ENCODE data around the gene NFIA. TPM values are rescaled to one million over a fixed set of nuclear protein-coding genes. Genes with fewer than 3 reads are reported as not detected.
"Not testable (repeated sequence)": the region's sequence is repeated elsewhere in the genome, so short reads cannot be mapped to it uniquely, and the experiment has no call there.

NFIA gene
- total RNA-seq, 1 experiment from 2014 or later = 23.9 TPM

- H3K27ac ChIP-seq = no peak overlapping the region
- H3K36me3 ChIP-seq = no peaks in the 10 kb centered on the region
- peaks cover 4% of the 10 kb centered on the region; the same call in 1 of the 2 replicates for H3K4me1 ChIP-seq
- H3K4me3 ChIP-seq = no peak overlapping the region
- DNase-seq = no peak
- no peaks in the 10 kb centered on the region for H3K27me3 ChIP-seq
- H3K9me3 ChIP-seq (replicated peaks) = no peaks in the 10 kb centered on the region
Measured at GRCh38 chr1:61270761-61271411, 188.5 kb downstream of the NFIA start.

GRCh38 chr1:61271412-61271789 is 189.0 kb downstream of the NFIA start:
- no peak overlapping the region for H3K4me3 ChIP-seq
- no peaks in the 10 kb centered on the region for H3K36me3 ChIP-seq
- no peaks in the 10 kb centered on the region for H3K27me3 ChIP-seq
- H3K4me1 ChIP-seq = peaks cover 4% of the 10 kb centered on the region; the same call in 1 of the 2 replicates
- H3K27ac ChIP-seq = no peak overlapping the region
- peak; percentile 63 to 64 for DNase-seq
- no peaks in the 10 kb centered on the region for H3K9me3 ChIP-seq (replicated peaks)

GRCh38 chr1:61273167-61273705 is 190.9 kb downstream of the NFIA start:
- Histone ChIP-seq H3K9me3 (replicated peaks) (no peaks in the 10 kb centered on the region), H3K27me3 (no peaks in the 10 kb centered on the region), H3K27ac (no peak overlapping the region), H3K4me3 (no peak overlapping the region), H3K4me1 (peaks cover 4% of the 10 kb centered on the region; the same call in 1 of the 2 replicates), H3K36me3 (no peaks in the 10 kb centered on the region)
- no peak for DNase-seq

- DNase-seq = no peak
- no peaks in the 10 kb centered on the region for H3K9me3 ChIP-seq (replicated peaks)
- H3K27me3 ChIP-seq = no peaks in the 10 kb centered on the region
Measured at GRCh38 chr1:61273861-61274260, 191.5 kb downstream of the NFIA start.

GRCh38 chr1:61274939-61275338 is 192.6 kb downstream of the NFIA start:
- H3K27me3 ChIP-seq = no peaks in the 10 kb centered on the region
- H3K9me3 ChIP-seq (replicated peaks) = no peaks in the 10 kb centered on the region
- H3K4me3 ChIP-seq = no peak overlapping the region
- H3K4me1 ChIP-seq = peaks cover 8% of the 10 kb centered on the region
- no peaks in the 10 kb centered on the region for H3K36me3 ChIP-seq
- no peak overlapping the region for H3K27ac ChIP-seq
- no peak for DNase-seq

More at GRCh38 chr1:61273861-61274260, 191.5 kb downstream of the NFIA start:
- H3K27ac ChIP-seq = no peak overlapping the region
- H3K36me3 ChIP-seq = no peaks in the 10 kb centered on the region
- H3K4me1 ChIP-seq = peaks cover 4% of the 10 kb centered on the region; the same call in 1 of the 2 replicates
- H3K4me3 ChIP-seq = no peak overlapping the region

- no peaks in the 10 kb centered on the region for H3K9me3 ChIP-seq (replicated peaks)
- no peak overlapping the region for H3K27ac ChIP-seq
- H3K36me3 ChIP-seq = no peaks in the 10 kb centered on the region
- no peak for DNase-seq
- peaks cover 11% of the 10 kb centered on the region for H3K4me1 ChIP-seq
- no peaks in the 10 kb centered on the region for H3K27me3 ChIP-seq
- H3K4me3 ChIP-seq = no peak overlapping the region
Measured at GRCh38 chr1:61276246-61276645, 193.9 kb downstream of the NFIA start.

- H3K4me1 ChIP-seq = peaks cover 11% of the 10 kb centered on the region
- DNase-seq = no peak
- H3K27ac ChIP-seq = no peak overlapping the region
- H3K36me3 ChIP-seq = no peaks in the 10 kb centered on the region
- no peaks in the 10 kb centered on the region for H3K27me3 ChIP-seq
- H3K4me3 ChIP-seq = no peak overlapping the region
- no peaks in the 10 kb centered on the region for H3K9me3 ChIP-seq (replicated peaks)
Measured at GRCh38 chr1:61277121-61277690, 194.8 kb downstream of the NFIA start.

- H3K9me3 ChIP-seq (replicated peaks); H3K27me3 ChIP-seq; H3K27ac ChIP-seq; DNase-seq; H3K4me3 ChIP-seq; H3K36me3 ChIP-seq: not testable (repeated sequence)
- peaks cover 11% of the 10 kb centered on the region for H3K4me1 ChIP-seq
Measured at GRCh38 chr1:61278503-61278902, 196.1 kb downstream of the NFIA start.

- peaks cover 11% of the 10 kb centered on the region for H3K4me1 ChIP-seq
- no peaks in the 10 kb centered on the region for H3K27me3 ChIP-seq
- no peak for DNase-seq
- H3K4me3 ChIP-seq = no peak overlapping the region
- no peaks in the 10 kb centered on the region for H3K9me3 ChIP-seq (replicated peaks)
- H3K27ac ChIP-seq = no peak overlapping the region
- no peaks in the 10 kb centered on the region for H3K36me3 ChIP-seq
Measured at GRCh38 chr1:61278966-61279365, 196.6 kb downstream of the NFIA start.

GRCh38 chr1:61279570-61279969 is 197.2 kb downstream of the NFIA start:
- DNase-seq = no peak
- Histone ChIP-seq H3K4me1 (peaks cover 11% of the 10 kb centered on the region), H3K9me3 (replicated peaks) (no peaks in the 10 kb centered on the region), H3K4me3 (no peak overlapping the region), H3K27ac (no peak overlapping the region), H3K27me3 (no peaks in the 10 kb centered on the region), H3K36me3 (no peaks in the 10 kb centered on the region)

- DNase-seq = peak in 1 of 2 experiments; percentile 46
- H3K9me3 ChIP-seq (replicated peaks) = no peaks in the 10 kb centered on the region
- H3K4me3 ChIP-seq = no peak overlapping the region
- no peaks in the 10 kb centered on the region for H3K36me3 ChIP-seq
- H3K27ac ChIP-seq = peak overlapping the region; percentile 16; the same call in 1 of the 2 replicates
- no peaks in the 10 kb centered on the region for H3K27me3 ChIP-seq
- H3K4me1 ChIP-seq = peaks cover 16% of the 10 kb centered on the region
Measured at GRCh38 chr1:61280452-61280851, 198.1 kb downstream of the NFIA start.

- no peaks in the 10 kb centered on the region for H3K27me3 ChIP-seq
- no peak overlapping the region for H3K4me3 ChIP-seq
- DNase-seq = no peak
- H3K4me1 ChIP-seq = peaks cover 26% of the 10 kb centered on the region
- 0 out of 2 replicates have a peak, but pooled peaks cover 2% of the 10 kb centered on the region for H3K36me3 ChIP-seq
- no peaks in the 10 kb centered on the region for H3K9me3 ChIP-seq (replicated peaks)
- no peak overlapping the region for H3K27ac ChIP-seq
Measured at GRCh38 chr1:61282387-61282786, 200.0 kb downstream of the NFIA start.

GRCh38 chr1:61284248-61284854 is 202.0 kb downstream of the NFIA start:
- Histone ChIP-seq H3K27me3 (no peaks in the 10 kb centered on the region), H3K36me3 (0 out of 2 replicates have a peak, but pooled peaks cover 2% of the 10 kb centered on the region), H3K4me1 (peaks cover 33% of the 10 kb centered on the region), H3K27ac (no peak overlapping the region), H3K4me3 (no peak overlapping the region), H3K9me3 (replicated peaks) (no peaks in the 10 kb centered on the region)
- DNase-seq = peak; percentile 16 to 51

- Histone ChIP-seq H3K36me3 (0 out of 2 replicates have a peak, but pooled peaks cover 2% of the 10 kb centered on the region), H3K9me3 (replicated peaks) (no peaks in the 10 kb centered on the region), H3K4me1 (peaks cover 29% of the 10 kb centered on the region)
Measured at GRCh38 chr1:61284936-61285335, 202.6 kb downstream of the NFIA start.

GRCh38 chr1:61285371-61285885 is 203.1 kb downstream of the NFIA start:
- H3K4me3 ChIP-seq = no peak overlapping the region
- H3K27ac ChIP-seq = no peak overlapping the region
- H3K9me3 ChIP-seq (replicated peaks) = no peaks in the 10 kb centered on the region
- peaks cover 24% of the 10 kb centered on the region for H3K4me1 ChIP-seq
- 0 out of 2 replicates have a peak, but pooled peaks cover 2% of the 10 kb centered on the region for H3K36me3 ChIP-seq
- no peak for DNase-seq
- H3K27me3 ChIP-seq = no peaks in the 10 kb centered on the region

More at GRCh38 chr1:61284936-61285335, 202.6 kb downstream of the NFIA start:
- no peaks in the 10 kb centered on the region for H3K27me3 ChIP-seq
- no peak overlapping the region for H3K4me3 ChIP-seq
- no peak overlapping the region for H3K27ac ChIP-seq
- peak in 1 of 2 experiments; percentile 17 for DNase-seq
